Endothelial cell of umbilical vein (primary cell): ENCODE measurements around the gene AIF1. TPM values are rescaled to one million over a fixed set of nuclear protein-coding genes. Genes with fewer than 3 reads are reported as not detected.
"Not testable (repeated sequence)": the region's sequence is repeated elsewhere in the genome, so short reads cannot be mapped to it uniquely, and the experiment has no call there.

Experiments
- BruUV-seq: library from RNA; stranded (reverse); fragments of 400-500 nt; replicated peaks from 2 replicates; lab custom pipeline; 2021; lab: Mats Ljungman, UMichigan
- CTCF ChIA-PET: fragments of 300-600, 350-600 bp; sonication (Branson Sonifier 250); formaldehyde crosslinking; loops from one replicate; lab custom pipeline; 2021; ENCODE audit warnings: antibody characterized with exemption, inconsistent platforms; lab: Charles Lee
- POLR2A ChIA-PET: fragments of 300-600, 350-600 bp; sonication (Branson Sonifier 250); formaldehyde crosslinking; loops from one replicate; lab custom pipeline; 2021; ENCODE audit warnings: antibody characterized with exemption, inconsistent platforms; lab: Charles Lee
- DNase-seq: peaks from one replicate; pipeline ENCODE4 v3.0.0-alpha.2; 2011; ENCODE audit warnings: low read depth, low spot score
- FAIRE-seq: peaks from 2 replicates; lab custom pipeline; 2011; peaks lifted over from hg19 to GRCh38; lab: Jason Lieb, UNC
- H2AFZ ChIP-seq: 2 replicates; pipeline ENCODE4 v1.6.0; 2012; ENCODE audit warnings: low read depth, low read length, control low read depth, inconsistent platforms
- H3K27ac ChIP-seq: 2 replicates; pipeline ENCODE4 v1.5.1; 2011; ENCODE audit warnings: low read depth, mild to moderate bottlenecking, control low read depth, low read length, moderate library complexity; ENCODE audit not compliant: insufficient read depth
- H3K27me3 ChIP-seq, 2 experiments: 2 replicates each; pipeline versions ENCODE4 v1.6.0 to v1.6.1; 2011; ENCODE audit warnings: low read length in 2 of 2, mixed read lengths in 1 of 2; ENCODE audit not compliant: control insufficient read depth in 2 of 2, insufficient read depth in 2 of 2
- H3K36me3 ChIP-seq, 2 experiments: 2 replicates in 1 of 2; 3 replicates in 1 of 2; pipeline ENCODE4 v1.5.1; 2011; ENCODE audit warnings: low read length in 2 of 2, mild to moderate bottlenecking in 1 of 2, moderate library complexity in 1 of 2; ENCODE audit not compliant: control insufficient read depth in 2 of 2, insufficient read depth in 2 of 2; ENCODE audit errors: extremely low read depth in 1 of 2
- H3K4me1 ChIP-seq: 3 replicates; pipeline ENCODE4 v1.5.1; 2011; ENCODE audit warnings: mild to moderate bottlenecking, low read length; ENCODE audit not compliant: control insufficient read depth, insufficient read depth; ENCODE audit errors: extremely low read depth
- H3K4me2 ChIP-seq: 2 replicates; pipeline ENCODE4 v1.6.1; 2011; ENCODE audit warnings: low read length, control low read depth, mixed read lengths; ENCODE audit not compliant: insufficient read depth
- H3K4me3 ChIP-seq, 3 experiments: fragments of 200-600 bp in 1 of 3; sonication (generic), shearing (Covaris generic) in 1 of 3; replicated peaks in 1 of 3; 2 replicates each; pipeline ENCODE4 v1.5.1; 2011 to 2016; ENCODE audit warnings: control low read depth in 3 of 3, low read length in 3 of 3, mild to moderate bottlenecking in 2 of 3, inconsistent platforms in 1 of 3, low read depth in 1 of 3, moderate library complexity in 1 of 3; ENCODE audit not compliant: insufficient read depth in 1 of 3
- H3K79me2 ChIP-seq: 2 replicates; pipeline ENCODE4 v1.6.0; 2012; ENCODE audit warnings: low read length, inconsistent platforms; ENCODE audit not compliant: control insufficient read depth, insufficient read depth
- H3K9ac ChIP-seq: replicated peaks from 2 replicates; pipeline ENCODE3; 2011; ENCODE audit warnings: low read length, control low read depth; ENCODE audit not compliant: insufficient read depth; ENCODE audit errors: extremely low read depth
- H3K9me1 ChIP-seq: replicated peaks from 3 replicates; pipeline ENCODE4 v1.6.0; 2011; ENCODE audit warnings: mild to moderate bottlenecking, low read length; ENCODE audit not compliant: control insufficient read depth, insufficient read depth; ENCODE audit errors: extremely low read depth
- H3K9me3 ChIP-seq: replicated peaks from 2 replicates; pipeline ENCODE4 v1.5.1; 2012; ENCODE audit warnings: low read length, inconsistent platforms; ENCODE audit not compliant: control insufficient read depth, insufficient read depth
- H4K20me1 ChIP-seq: replicated peaks from 2 replicates; pipeline ENCODE3; 2011; ENCODE audit warnings: mild to moderate bottlenecking, low read length; ENCODE audit not compliant: control insufficient read depth, insufficient read depth; ENCODE audit errors: extremely low read depth
- POLR2A ChIP-seq: IDR thresholded peaks from 2 replicates; pipeline ENCODE4 v1.6.1; 2012; ENCODE audit warnings: low read depth, mild to moderate bottlenecking, control low read depth, low read length
- dilution Hi-C: fragments of 300-500 bp; cut with MboI; formaldehyde crosslinking; loops from one replicate; pipeline ENCODE4 v1.15.0; 2019; ENCODE audit warnings: low sequenced_read_pairs; ENCODE audit not compliant: extremely low pct_ligation_motif_present
- intact Hi-C: fragments of 100-400 bp; cut with micrococcal nuclease; formaldehyde crosslinking; loops from one replicate; pipeline ENCODE4 v1.10.0; 2022
- polyA plus RNA-seq, 4 experiments: library from polyadenylated mRNA; depleted of rRNA in 3 of 4; stranded (reverse) in 3 of 4; unstranded in 1 of 4; fragments of >200 nt; gene quantifications; 2 replicates each; pipeline versions ENCODE4 v1.2.1 to v1.2.3, GENCODE V29; 2011 to 2012; ENCODE audit warnings: missing spikeins in 1 of 4
- total RNA-seq: library from RNA; stranded (reverse); gene quantifications from 2 replicates; pipeline ENCODE4 v1.2.3, GENCODE V29; 2021

The AIF1 gene
- total and polyA plus RNA-seq, 2 donors (not counting 3 experiments of a cell fraction or from before 2014, with no cell fraction given) = not detected

DNA sequence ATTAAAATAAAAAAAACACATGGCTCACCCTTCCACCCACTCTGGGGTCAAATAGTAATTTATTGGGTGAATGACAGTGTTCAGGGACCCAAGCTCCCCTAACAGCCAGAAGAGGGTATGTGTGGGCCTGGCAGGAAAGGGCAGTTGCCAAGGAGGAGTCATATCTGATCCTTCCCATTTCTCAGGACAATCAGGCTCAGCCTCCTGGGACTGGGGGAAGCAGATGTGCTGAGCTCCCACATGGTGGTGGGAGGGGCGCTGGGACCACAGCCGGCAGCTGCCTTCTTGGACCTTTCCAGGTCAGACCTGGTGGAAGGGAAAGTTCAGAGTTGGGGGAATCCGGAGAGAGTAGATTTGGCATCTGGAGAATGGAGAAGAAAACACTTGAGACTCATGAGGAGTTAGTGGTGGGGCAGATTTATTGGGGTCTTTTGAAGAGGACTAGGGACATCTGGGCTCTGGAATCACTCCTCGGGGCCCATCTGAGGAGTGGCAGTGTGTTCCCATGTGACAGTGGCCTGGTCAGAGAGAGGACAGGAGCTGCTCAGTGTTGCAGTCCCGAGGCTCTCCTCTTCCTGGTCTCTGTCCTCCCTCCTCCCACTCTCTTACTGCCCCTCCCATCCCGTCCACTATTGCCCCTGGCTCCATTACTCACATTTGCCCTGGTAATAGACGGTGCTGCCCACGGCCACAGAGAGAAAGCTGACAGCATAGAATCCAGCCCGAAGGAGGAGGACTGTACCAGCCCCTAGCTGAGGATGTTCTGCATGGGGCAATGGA is 26.0 kb upstream of the AIF1 start:
- POLR2A ChIA-PET = interaction anchor here (1.6 kb wide), 1 partner anchor 8 kb away, joined by 5 read pairs; no protein-coding TSS in a partner anchor
- intact Hi-C loops = no loop called here

DNA sequence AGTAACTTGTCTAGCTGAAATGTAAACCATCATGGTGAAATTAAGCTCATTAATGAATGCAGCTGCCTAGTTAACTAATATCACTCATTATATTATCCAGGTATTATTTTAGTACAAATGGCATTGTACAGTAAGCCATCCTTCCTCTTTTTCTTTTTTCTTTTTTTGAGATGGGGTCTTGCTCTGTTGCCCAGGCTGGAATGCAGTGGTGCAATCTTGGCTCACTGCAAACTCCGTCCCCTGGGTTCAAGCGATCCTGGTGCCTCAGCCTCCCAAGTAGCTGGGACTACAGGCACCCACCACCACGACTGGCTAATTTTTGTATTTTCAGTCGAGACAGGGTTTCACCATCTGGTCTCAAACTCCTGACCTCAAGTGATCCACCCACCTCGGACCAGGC is 24.3 kb upstream of the AIF1 start:
- intact Hi-C loops, H3K9me3 ChIP-seq, H3K4me2 ChIP-seq, POLR2A ChIA-PET, H3K4me1 ChIP-seq, H3K9me1 ChIP-seq, H3K4me3 ChIP-seq, H2AFZ ChIP-seq, H3K9ac ChIP-seq, BruUV-seq, H3K27me3 ChIP-seq, H3K79me2 ChIP-seq, H3K27ac ChIP-seq, FAIRE-seq, H4K20me1 ChIP-seq, DNase-seq, H3K36me3 ChIP-seq, dilution Hi-C loops: not testable (repeated sequence)
- CTCF ChIA-PET = interaction anchor here (2.3 to 32.6 kb wide), 2 partner anchors 10 to 34 kb away, joined by 12 to 1517 read pairs; partner anchors contain the start of genes ATP6V1G2, DDX39B and NFKBIL1

More for the DNA sequence above, 26.0 kb upstream of the AIF1 start:
- dilution Hi-C loops = no loop called here
- Histone ChIP-seq H3K4me1 (no peaks in the 10 kb centered on the region), H3K27me3 (no peaks in the 10 kb centered on the region), H3K27ac (no peak overlapping the region), H3K4me3 (no peak overlapping the region), H3K9me3 (no peaks in the 10 kb centered on the region), H3K79me2 (no peaks in the 10 kb centered on the region), H4K20me1 (no peaks in the 10 kb centered on the region), H3K4me2 (no peak overlapping the region), H2AFZ (no peak overlapping the region), H3K36me3 (no peaks in the 10 kb centered on the region), H3K9me1 (no peaks in the 10 kb centered on the region), H3K9ac (no peak overlapping the region)
- FAIRE-seq = no peak
- TF ChIP-seq POLR2A = no peak
- no TSS peak for BruUV-seq
- DNase-seq = no peak
- CTCF ChIA-PET = interaction anchor here (2.3 to 32.6 kb wide), 3 partner anchors 7 to 33 kb away, joined by 12 to 1517 read pairs (median 286); partner anchors contain the start of genes ATP6V1G2, DDX39B, NCR3 and NFKBIL1
